ENCODE measurements around the gene KSR1. TPM values are rescaled to one million over a fixed set of nuclear protein-coding genes. Genes with fewer than 3 reads are reported as not detected.

The KSR1 gene
- total RNA-seq, 1 donor from 2014 or later = 18.1 TPM

DNA sequence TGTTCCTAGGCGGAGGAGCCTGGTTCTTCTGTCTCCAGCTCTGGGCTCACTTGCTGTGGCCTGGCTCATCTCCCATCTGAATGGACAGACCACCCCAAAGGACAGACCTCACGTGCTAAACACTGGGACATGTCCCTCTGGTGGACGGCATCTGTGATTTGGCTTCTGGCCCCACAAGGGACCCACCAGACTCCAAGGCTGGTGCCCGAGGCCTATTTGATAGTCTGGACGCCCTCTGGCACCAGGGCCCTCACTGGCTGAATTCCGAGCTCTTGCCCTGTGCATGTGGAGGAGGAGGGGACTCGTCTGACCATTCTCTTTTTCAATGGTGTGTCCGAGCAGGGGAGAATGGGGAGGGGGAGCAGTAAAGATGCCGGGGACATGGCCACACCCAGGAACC, 112.0 kb downstream of the KSR1 start:
- DNase-seq (ENCODE audit: low read depth in 2 of 2) = no peak

DNA sequence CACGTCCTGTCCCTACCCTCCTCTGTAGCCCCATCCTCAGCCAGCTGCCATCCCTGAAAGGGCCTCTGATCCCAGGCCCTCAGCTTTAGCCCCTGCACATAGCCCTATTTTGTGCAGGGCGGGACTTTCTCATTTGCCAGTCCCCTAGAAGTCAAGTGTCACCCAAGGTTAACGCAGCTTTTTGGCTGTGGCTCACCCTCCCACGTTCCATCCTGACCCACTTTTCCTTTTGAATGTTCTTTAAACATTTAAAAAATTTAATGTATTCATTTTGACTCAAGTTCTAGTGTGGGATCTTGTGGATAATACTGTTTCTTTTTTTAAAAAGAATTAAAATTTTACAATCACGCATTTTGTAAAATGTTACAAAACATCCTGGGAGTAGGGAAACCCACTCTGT, 112.6 kb downstream of the KSR1 start:
- DNase-seq (ENCODE audit: low read depth in 2 of 2) = no peak

GRCh38 chr17:27569257-27569722, 113.0 kb downstream of the KSR1 start:
- peak; percentile 28 to 49 for DNase-seq (ENCODE audit: low read depth in 2 of 2)

- no peak for DNase-seq (ENCODE audit: low read depth in 2 of 2)
Observed at GRCh38 chr17:27569884-27570577, 113.8 kb downstream of the KSR1 start.

GRCh38 chr17:27570578-27570914, 114.3 kb downstream of the KSR1 start:
- no peak for DNase-seq (ENCODE audit: low read depth in 2 of 2)

GRCh38 chr17:27571563-27572352, 115.5 kb downstream of the KSR1 start:
- DNase-seq (ENCODE audit: low read depth in 2 of 2) = no peak

- no peak for DNase-seq (ENCODE audit: low read depth in 2 of 2)
Observed at GRCh38 chr17:27572665-27573064, 116.4 kb downstream of the KSR1 start.

DNA sequence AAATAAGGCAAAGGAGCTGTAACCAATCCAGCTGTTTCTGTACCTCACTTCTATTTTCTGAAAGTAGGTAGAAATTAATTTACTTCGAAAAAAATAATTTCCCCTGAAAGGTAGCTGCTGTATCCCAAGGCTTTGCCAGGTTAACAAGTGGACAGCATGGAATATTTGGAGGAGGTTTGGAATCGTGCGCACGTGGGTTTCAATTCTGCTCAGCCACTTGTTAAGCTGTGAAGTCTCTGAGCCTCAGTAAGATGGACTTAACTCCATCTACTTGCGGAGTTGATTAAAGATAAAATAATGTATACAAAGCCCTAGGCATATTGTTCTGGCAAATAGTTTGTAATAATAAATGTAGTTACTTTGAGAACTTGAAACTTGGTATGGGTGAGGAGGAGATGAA, 117.3 kb downstream of the KSR1 start:
- no peak for DNase-seq (ENCODE audit: low read depth in 2 of 2)

- no peak for DNase-seq (ENCODE audit: low read depth in 2 of 2)
Observed at GRCh38 chr17:27573971-27574525, 117.8 kb downstream of the KSR1 start.

DNA sequence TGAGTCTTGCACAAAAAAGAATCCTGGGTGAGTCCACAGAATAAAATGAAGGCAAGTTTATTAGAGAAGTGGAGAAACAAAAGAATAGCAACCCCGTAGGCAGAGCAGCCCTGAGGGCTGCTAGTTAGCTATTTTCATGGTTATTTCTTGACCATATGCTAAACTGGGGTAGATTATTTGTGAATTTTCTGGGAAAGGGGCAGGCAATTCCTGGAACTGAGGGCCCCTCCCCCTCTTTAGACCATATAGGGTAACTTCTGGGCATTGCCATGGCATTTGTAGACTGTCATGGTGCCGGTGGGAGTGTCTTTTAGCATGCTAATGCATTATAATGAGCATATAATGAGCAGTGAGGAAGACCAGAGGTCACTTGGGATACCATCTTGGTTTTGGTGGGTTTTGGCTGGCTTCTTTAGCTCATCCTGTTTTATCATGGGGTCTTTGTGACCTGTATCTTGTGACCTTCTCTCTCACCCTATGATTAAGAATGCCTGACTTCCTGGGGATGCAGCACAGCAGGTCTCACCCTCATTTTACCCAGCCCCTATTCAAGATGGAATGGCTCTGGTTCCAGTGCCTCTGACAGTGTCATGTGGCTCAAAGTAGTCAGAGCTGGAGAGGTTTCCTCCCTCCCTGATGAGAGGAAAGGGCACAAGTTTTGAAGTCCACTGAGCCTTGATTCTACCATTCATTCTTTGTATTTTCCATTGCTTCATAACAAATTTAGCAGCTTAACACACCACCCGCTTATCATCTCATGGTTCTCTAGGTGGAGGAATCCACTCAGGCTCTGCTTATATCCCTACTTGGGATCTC, 119.1 kb downstream of the KSR1 start:
- DNase-seq (ENCODE audit: low read depth in 2 of 2) = no peak

- no peak for DNase-seq (ENCODE audit: low read depth in 2 of 2)
Observed at GRCh38 chr17:27575912-27576252, 119.6 kb downstream of the KSR1 start.

DNA sequence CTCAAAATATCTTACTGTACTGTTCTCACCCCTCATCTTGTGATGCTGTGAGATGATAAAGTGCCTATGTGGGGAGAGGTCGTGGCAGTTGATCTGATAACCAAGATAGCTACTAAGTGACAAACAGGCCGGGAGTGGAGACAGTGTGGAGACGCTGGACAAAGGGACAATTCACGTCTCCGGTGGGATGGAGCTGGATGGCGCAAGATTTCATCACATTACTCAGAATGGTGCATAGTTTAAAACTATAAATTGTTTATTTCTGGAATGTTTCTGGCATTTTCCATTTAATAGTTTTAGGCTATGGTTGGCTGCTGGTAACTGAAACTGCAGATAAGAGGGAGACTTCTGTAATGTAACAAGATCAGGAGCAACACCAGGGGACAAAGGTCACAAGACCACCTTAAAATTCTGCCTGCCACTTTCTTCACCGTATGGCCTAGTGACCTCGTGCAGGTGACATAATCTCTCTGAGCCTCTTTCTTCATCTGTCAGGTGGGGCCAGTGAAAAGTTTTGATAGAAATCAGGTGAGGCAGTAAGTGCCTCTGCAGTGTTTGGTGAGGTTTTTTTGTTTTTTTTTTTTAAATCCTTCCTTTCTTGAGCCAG, 120.3 kb downstream of the KSR1 start:
- no peak for DNase-seq (ENCODE audit: low read depth in 2 of 2)

DNA sequence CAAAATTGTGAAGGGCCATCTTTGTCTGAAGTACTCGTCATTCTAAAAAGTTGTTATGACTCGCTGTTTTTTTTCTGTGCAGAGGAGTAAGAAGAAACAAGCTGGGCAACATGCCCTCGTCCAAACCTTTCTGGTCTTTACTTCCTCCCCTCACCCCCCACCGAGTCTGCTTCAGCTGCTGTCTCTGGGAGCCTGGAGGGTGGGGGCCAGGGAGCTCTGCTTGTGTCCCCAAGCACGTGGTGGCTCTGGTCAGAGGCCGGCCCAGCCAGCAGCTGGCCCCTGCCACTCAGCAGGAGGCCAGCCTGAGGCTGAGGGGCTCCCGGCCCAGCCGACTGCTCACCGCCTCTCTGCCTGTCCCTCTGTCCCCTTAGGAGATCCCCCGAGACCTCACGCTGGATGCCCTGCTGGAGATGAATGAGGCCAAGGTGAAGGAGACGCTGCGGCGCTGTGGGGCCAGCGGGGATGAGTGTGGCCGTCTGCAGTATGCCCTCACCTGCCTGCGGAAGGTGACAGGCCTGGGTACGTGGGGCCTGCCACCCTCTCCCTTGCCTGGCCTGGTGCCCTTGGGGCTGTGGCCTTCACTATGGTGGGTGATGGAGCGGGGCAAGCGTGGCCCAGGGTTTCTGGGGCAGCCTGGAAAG, 121.0 kb downstream of the KSR1 start:
- DNase-seq (ENCODE audit: low read depth in 2 of 2) = no peak

DNA sequence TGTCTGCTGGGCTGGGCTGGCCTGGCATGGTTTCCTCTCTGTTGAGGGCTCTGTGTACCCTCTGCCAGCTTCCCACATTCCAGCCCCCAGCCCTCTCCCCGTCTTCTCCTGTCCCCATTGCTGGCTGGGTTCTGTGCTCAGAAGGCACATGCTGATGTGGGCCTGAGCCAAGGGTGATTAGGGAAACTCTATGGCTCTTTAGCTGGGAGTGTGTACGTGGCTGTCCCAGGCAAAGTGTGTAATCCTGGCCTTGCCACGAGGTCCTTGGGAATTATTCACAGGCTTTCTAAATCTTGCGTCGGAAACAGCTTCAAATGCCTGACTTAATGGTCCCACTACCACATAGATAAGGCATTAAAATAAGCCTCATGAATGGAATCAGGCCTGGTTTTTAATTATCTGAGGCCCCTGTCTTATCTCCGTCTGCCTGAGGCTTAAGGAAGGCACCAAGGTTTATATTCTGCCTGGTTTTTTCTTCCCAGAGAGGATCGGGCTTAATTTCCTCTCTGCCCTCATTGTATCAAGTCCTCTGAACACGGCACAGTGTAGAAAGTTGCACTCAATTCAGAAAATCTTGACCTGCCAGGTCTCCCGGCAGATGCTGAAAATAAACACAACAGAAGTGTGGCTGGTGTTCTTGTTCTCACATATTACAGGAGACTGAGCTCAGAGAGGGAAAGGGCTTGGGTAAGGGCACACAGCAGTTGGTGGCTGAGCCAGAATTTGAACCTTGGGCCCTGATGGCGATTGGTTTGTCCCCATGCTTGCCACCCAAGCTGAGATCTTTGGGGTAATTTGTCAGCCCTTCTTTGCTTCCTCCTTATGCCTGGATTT, 121.9 kb downstream of the KSR1 start:
- no peak for DNase-seq (ENCODE audit: low read depth in 2 of 2)

DNA sequence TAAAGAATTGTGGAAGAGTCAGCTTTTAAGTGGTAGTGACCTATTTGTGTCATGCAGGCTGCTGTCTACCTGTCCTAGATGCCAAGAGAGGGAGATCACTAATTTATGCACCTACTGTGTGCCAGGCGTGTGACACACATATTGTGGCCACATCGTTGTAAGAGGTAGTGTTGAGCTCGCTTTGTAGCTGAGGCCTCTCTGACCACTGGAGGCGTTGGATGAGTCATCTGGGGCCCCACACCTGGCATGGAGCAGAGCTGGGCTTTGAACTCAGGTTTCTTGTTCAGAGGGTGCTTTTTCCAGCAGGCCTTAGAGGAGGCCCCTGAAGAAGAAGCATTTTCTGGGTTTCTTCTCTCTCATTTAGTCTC, 122.5 kb downstream of the KSR1 start:
- peak in 1 of 2 donors; percentile 23 for DNase-seq (ENCODE audit: low read depth in 2 of 2)

DNA sequence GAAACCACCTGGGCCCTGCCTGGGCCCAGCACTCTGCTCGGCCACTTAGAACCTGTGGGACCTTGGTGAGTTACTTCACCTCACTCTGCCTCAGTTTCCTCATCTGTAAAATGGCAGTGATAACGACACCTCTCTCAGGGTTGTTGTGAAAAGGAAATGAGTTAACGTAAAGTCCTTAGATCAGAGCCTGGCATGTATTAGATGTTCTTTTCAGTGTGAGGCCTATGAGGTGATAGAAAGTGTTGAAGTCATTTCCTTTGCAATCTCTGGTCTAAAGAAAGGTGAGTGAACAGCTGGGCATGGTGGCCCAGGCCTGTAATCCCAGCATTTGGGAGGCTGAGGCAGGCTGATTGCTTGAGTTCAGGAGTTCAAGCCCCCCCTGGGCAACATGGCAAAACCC, 123.1 kb downstream of the KSR1 start:
- DNase-seq (ENCODE audit: low read depth in 2 of 2) = no peak

GRCh38 chr17:27579897-27580321, 123.7 kb downstream of the KSR1 start:
- DNase-seq (ENCODE audit: low read depth in 2 of 2) = no peak

GRCh38 chr17:27581016-27581415, 124.8 kb downstream of the KSR1 start:
- no peak for DNase-seq (ENCODE audit: low read depth in 2 of 2)

GRCh38 chr17:27582696-27583095, 126.4 kb downstream of the KSR1 start:
- DNase-seq (ENCODE audit: low read depth in 2 of 2) = no peak

DNA sequence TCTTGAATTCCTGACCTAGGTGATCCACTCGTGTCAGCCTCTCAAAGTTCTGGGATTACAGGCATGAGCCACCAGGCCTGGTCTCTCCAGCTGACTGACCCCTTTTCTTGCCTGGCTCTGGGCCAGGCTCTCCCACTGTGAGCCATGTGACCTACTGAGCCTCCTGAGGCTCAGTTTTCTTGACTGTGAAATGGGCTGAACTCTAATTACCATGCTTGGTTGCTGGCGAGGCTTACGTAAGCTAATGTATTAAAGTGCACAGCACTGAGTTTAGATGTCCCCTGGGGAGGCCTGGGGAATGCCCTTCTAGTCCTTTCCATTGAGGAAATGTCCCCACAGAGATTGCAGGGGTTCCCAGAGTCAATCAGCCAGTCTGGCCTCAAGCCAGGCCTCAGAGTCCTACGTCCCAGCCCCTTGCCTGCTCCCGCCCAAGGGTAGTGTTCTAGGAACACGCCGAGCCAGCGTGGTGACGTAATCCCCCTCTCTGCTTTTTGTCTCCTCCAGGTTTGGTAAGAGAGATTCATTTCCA, 129.0 kb downstream of the KSR1 start:
- DNase-seq (ENCODE audit: low read depth in 2 of 2) = no peak

Measured in lung microvascular endothelial cell (primary cell).